CD14-positive monocyte (primary cell): ENCODE measurements around the gene RNASE4. TPM values are rescaled to one million over a fixed set of nuclear protein-coding genes. Genes with fewer than 3 reads are reported as not detected.

Experiments used
- DNase-seq, 3 donors: peaks; one replicate each; pipeline ENCODE4 v3.0.0-alpha.2; 2011 to 2022
- H2AFZ ChIP-seq: 2 replicates; pipeline ENCODE4 v1.6.0; 2012; ENCODE audit warnings: mild to moderate bottlenecking, low read depth, low read length, inconsistent platforms; ENCODE audit not compliant: insufficient read depth, poor library complexity, severe bottlenecking
- H3K27ac ChIP-seq, 2 donors: 1 replicate in 1 of 2; 2 replicates in 1 of 2; pipeline ENCODE4 v1.5.1; 2012 to 2013; ENCODE audit warnings: low read length in 2 of 2, control low read depth in 1 of 2, inconsistent platforms in 1 of 2, low read depth in 1 of 2, mild to moderate bottlenecking in 1 of 2
- H3K27me3 ChIP-seq, 2 donors: one replicate each; pipeline versions ENCODE4 v1.6.0 to v1.6.1; 2011 to 2013; ENCODE audit warnings: low read length in 2 of 2; ENCODE audit not compliant: control insufficient read depth in 2 of 2, insufficient read depth in 2 of 2
- H3K36me3 ChIP-seq, 2 donors: replicated peaks in 1 of 2; 1 replicate in 1 of 2; 2 replicates in 1 of 2; pipeline versions ENCODE4 v1.5.1 to v1.6.1; 2012 to 2013; ENCODE audit warnings: low read length in 2 of 2, control low read depth in 1 of 2, inconsistent platforms in 1 of 2, mild to moderate bottlenecking in 1 of 2; ENCODE audit not compliant: insufficient read depth in 2 of 2, control insufficient read depth in 1 of 2
- H3K4me1 ChIP-seq, 2 donors: 1 replicate in 1 of 2; 2 replicates in 1 of 2; pipeline versions ENCODE4 v1.5.1 to v1.6.1; 2012 to 2013; ENCODE audit warnings: low read length in 2 of 2, control low read depth in 1 of 2, inconsistent platforms in 1 of 2, mild to moderate bottlenecking in 1 of 2, moderate library complexity in 1 of 2; ENCODE audit not compliant: insufficient read depth in 2 of 2, control insufficient read depth in 1 of 2
- H3K4me2 ChIP-seq: replicated peaks from 2 replicates; pipeline ENCODE3; 2012; ENCODE audit warnings: low read length, moderate library complexity, mild to moderate bottlenecking; ENCODE audit not compliant: poor library complexity, severe bottlenecking; ENCODE audit errors: extremely low read depth
- H3K4me3 ChIP-seq, 3 experiments: fragments of 200-600 bp in 1 of 3; sonication (generic) in 1 of 3; replicated peaks in 1 of 3; 1 replicate in 2 of 3; 2 replicates in 1 of 3; pipeline ENCODE4 v1.5.1; 2011 to 2013; ENCODE audit warnings: low read length in 3 of 3, mild to moderate bottlenecking in 3 of 3, control low read depth in 2 of 3, low read depth in 2 of 3, inconsistent platforms in 1 of 3, moderate library complexity in 1 of 3
- H3K79me2 ChIP-seq: 2 replicates; pipeline ENCODE4 v1.6.0; 2012; ENCODE audit warnings: mild to moderate bottlenecking, control low read depth, inconsistent platforms, low read length, moderate library complexity; ENCODE audit not compliant: insufficient read depth
- H3K9ac ChIP-seq: 2 replicates; pipeline ENCODE4 v1.6.0; 2017; ENCODE audit warnings: low read length, mild to moderate bottlenecking; ENCODE audit not compliant: insufficient read depth, poor library complexity, severe bottlenecking
- H3K9me3 ChIP-seq, 2 donors: replicated peaks in 1 of 2; 1 replicate in 1 of 2; 2 replicates in 1 of 2; pipeline versions ENCODE4 v1.5.1 to v1.6.1; 2012 to 2013; ENCODE audit warnings: low read length in 2 of 2, control low read depth in 1 of 2; ENCODE audit not compliant: control insufficient read depth in 1 of 2, insufficient read depth in 1 of 2
- H4K20me1 ChIP-seq: 2 replicates; pipeline ENCODE4 v1.6.0; 2012; ENCODE audit warnings: mild to moderate bottlenecking, low read length, control low read depth, moderate library complexity; ENCODE audit not compliant: insufficient read depth
- H3K27ac Mint-ChIP-seq, 7 donors: one replicate each; pipeline ENCODE4 v1.8.0; 2020; ENCODE audit warnings: mild to moderate bottlenecking in 7 of 7, mixed read lengths in 7 of 7, moderate library complexity in 6 of 7, inconsistent platforms in 2 of 7
- H3K27me3 Mint-ChIP-seq, 3 donors: one replicate each; pipeline ENCODE4 v1.8.0; 2021 to 2022; ENCODE audit warnings: low read depth in 3 of 3, mild to moderate bottlenecking in 3 of 3, mixed read lengths in 3 of 3, moderate library complexity in 3 of 3, inconsistent platforms in 1 of 3
- H3K36me3 Mint-ChIP-seq, 2 donors: one replicate each; pipeline ENCODE4 v1.8.0; 2020; ENCODE audit warnings: mixed read lengths in 2 of 2, inconsistent platforms in 1 of 2, mild to moderate bottlenecking in 1 of 2
- H3K4me1 Mint-ChIP-seq: one replicate; pipeline ENCODE4 v1.8.0; 2020; ENCODE audit warnings: mild to moderate bottlenecking, mixed read lengths
- H3K4me3 Mint-ChIP-seq, 2 donors: one replicate each; pipeline ENCODE4 v1.8.0; 2020; ENCODE audit warnings: mild to moderate bottlenecking in 2 of 2, mixed read lengths in 2 of 2, moderate library complexity in 1 of 2
- H3K9me3 Mint-ChIP-seq, 7 donors: one replicate each; pipeline ENCODE4 v1.8.0; 2020 to 2022; ENCODE audit warnings: mixed read lengths in 7 of 7, mild to moderate bottlenecking in 6 of 7, moderate library complexity in 6 of 7, inconsistent platforms in 2 of 7
- CTCF ChIP-seq: fragments of 200-600 bp; IDR thresholded peaks from one replicate; pipeline ENCODE4 v1.8.0; 2022; ENCODE audit warnings: antibody characterized with exemption, mild to moderate bottlenecking
- WGBS: methylation state at CpG from one replicate; pipeline ENCODE4 v1.1.5; 2013; ENCODE audit warnings: missing lambda C conversion rate; ENCODE audit not compliant: insufficient coverage; 5-methylcytosine and 5-hydroxymethylcytosine counted together
- intact Hi-C, 2 donors: fragments of 100-400 bp; cut with micrococcal nuclease; formaldehyde crosslinking; loops; one replicate each; pipeline versions ENCODE4 v1.15.0 to v1.15.1; 2023
- polyA plus RNA-seq, 3 donors: library from polyadenylated mRNA; depleted of rRNA in 1 of 3; unstranded in 2 of 3; stranded (reverse) in 1 of 3; fragments of 300-500 nt in 2 of 3; fragments of >200 nt in 1 of 3; fragmentation: Illumina TruSeq in 2 of 3; gene quantifications; 1 replicate in 2 of 3; 2 replicates in 1 of 3; pipeline ENCODE4 v1.2.3, GENCODE V29; 2012 to 2021

The RNASE4 gene
- polyA plus RNA-seq, 3 donors, result 18.5 to 85.8 (median 49.1) TPM

GRCh38 chr14:20686386-20687143 lies 2.2 kb downstream of the RNASE4 start:
- Mint-ChIP-seq H3K27me3 (peaks cover 0 to 4% (median 0%) of the 10 kb centered on the region in 3 donors), H3K4me3 (peak overlapping the region in 1 of 2 donors; percentile 40), H3K36me3 (peaks cover 4 to 7% of the 10 kb centered on the region in 2 donors), H3K27ac (peak overlapping the region in 6 of 7 donors; percentile 11 to 88 (median 81)), H3K9me3 (no peaks in the 10 kb centered on the region), H3K4me1 (peaks cover 30% of the 10 kb centered on the region)
- Histone ChIP-seq H3K9ac (no peak overlapping the region), H3K9me3 (no peaks in the 10 kb centered on the region), H3K36me3 (no peaks in the 10 kb centered on the region), H3K27me3 (no peaks in the 10 kb centered on the region), H3K4me1 (peaks cover 39% of the 10 kb centered on the region in 2 donors), H4K20me1 (no peaks in the 10 kb centered on the region), H3K27ac (no peak overlapping the region), H3K4me3 (no peak overlapping the region), H3K79me2 (peaks cover 10% of the 10 kb centered on the region), H3K4me2 (no peak overlapping the region), H2AFZ (no peak overlapping the region)
- WGBS, result no CpG with 5 or more reads among the region's 7 CpGs
- DNase-seq, result no peak
- no peak for TF ChIP-seq CTCF
- intact Hi-C loops, result loop anchor here (5.0 to 10.0 kb wide), 4 partner anchors 212 to 418 kb away; partner anchors contain the start of genes TMEM253 (in 1 of the 2) and ZNF219 (in 1 of the 2)

- peaks cover 30% of the 10 kb centered on the region for H3K4me1 Mint-ChIP-seq
- H4K20me1 ChIP-seq, result no peaks in the 10 kb centered on the region
- H3K9ac ChIP-seq, result no peak overlapping the region
- H3K36me3 Mint-ChIP-seq, result peaks cover 7 to 10% of the 10 kb centered on the region in 2 donors
- peak overlapping the region in 1 of 7 donors; percentile 35 for H3K27ac Mint-ChIP-seq
- H3K27me3 Mint-ChIP-seq, result peaks cover 0 to 4% (median 0%) of the 10 kb centered on the region in 3 donors
- H3K27ac ChIP-seq, result no peak overlapping the region
- no peak overlapping the region for H3K4me2 ChIP-seq
- H3K4me1 ChIP-seq, result peaks cover 29 to 31% of the 10 kb centered on the region in 2 donors
- H3K9me3 ChIP-seq, result no peaks in the 10 kb centered on the region
- no peak overlapping the region for H2AFZ ChIP-seq
- no peak overlapping the region for H3K4me3 ChIP-seq
- no peaks in the 10 kb centered on the region for H3K27me3 ChIP-seq
- intact Hi-C loops, result loop anchor here (5.0 to 10.0 kb wide), 4 partner anchors 213 to 417 kb away; partner anchors contain the start of genes TMEM253 (in 1 of the 2) and ZNF219 (in 1 of the 2)
- no peak for TF ChIP-seq CTCF
- WGBS, result 100% methylated on average over 4 of the region's 5 CpGs
- peaks cover 10% of the 10 kb centered on the region for H3K79me2 ChIP-seq
- no peak for DNase-seq
- no peaks in the 10 kb centered on the region for H3K9me3 Mint-ChIP-seq
- H3K36me3 ChIP-seq, result no peaks in the 10 kb centered on the region
- no peak overlapping the region for H3K4me3 Mint-ChIP-seq
Observed at GRCh38 chr14:20687362-20688166, 3.2 kb downstream of the RNASE4 start.
